Colonic mucosa (tissue), 4 donors: ENCODE measurements around the gene C3orf20. TPM values are rescaled to one million over a fixed set of nuclear protein-coding genes. Genes with fewer than 3 reads are reported as not detected.
A peak's percentile ranks its signal among the peaks of the same experiment; 100 is the strongest.

ENCODE experiments used
- DNase-seq: peaks from one replicate; pipeline ENCODE4 v3.0.0-alpha.2; 2020
- H3K27ac ChIP-seq: fragments of 200-600 bp; one replicate; pipeline ENCODE4 v1.8.0; 2021
- H3K27me3 ChIP-seq: fragments of 200-600 bp; one replicate; pipeline ENCODE4 v1.8.0; 2021
- H3K36me3 ChIP-seq: fragments of 200-600 bp; one replicate; pipeline ENCODE4 v1.8.0; 2021
- H3K4me1 ChIP-seq: fragments of 200-600 bp; one replicate; pipeline ENCODE4 v1.8.0; 2021; ENCODE audit warnings: mild to moderate bottlenecking
- H3K4me3 ChIP-seq: fragments of 200-600 bp; one replicate; pipeline ENCODE4 v1.8.0; 2021
- H3K9ac ChIP-seq, 2 donors: one replicate each; pipeline ENCODE4 v1.7.0; 2013; ENCODE audit warnings: control low read depth in 2 of 2, low read depth in 2 of 2, low read length in 2 of 2
- H3K9me3 ChIP-seq: fragments of 200-600 bp; one replicate; pipeline ENCODE4 v1.8.0; 2021
- intact Hi-C: fragments of 100-400 bp; cut with DNase I; formaldehyde crosslinking; loops from one replicate; pipeline ENCODE4 v1.14.1; 2022
- total RNA-seq, 2 donors: library from RNA; stranded (reverse); fragmentation: NEBNext Ultra II Directional in 1 of 2; extraction: Animal tissue kit (Norgen Biotek cat#: 25700) in 1 of 2; gene quantifications; one replicate each; pipeline ENCODE4 v1.2.1, GENCODE V29; 2021
- TF ChIP-seq, protein P1 (sequence below): fragments of 200-600 bp; IDR thresholded peaks from one replicate; pipeline ENCODE4 v1.8.0; 2022; ENCODE audit warnings: antibody characterized with exemption, mild to moderate bottlenecking
- donor health status: healthy.
- donor health status: DM: no; HTN: no; CAD: no.
- donor health status: DM: no; HTN: no; CAD: no.

C3orf20 gene
- total RNA-seq, 2 donors from 2014 or later: 0.08 TPM; not detected in 1

DNA sequence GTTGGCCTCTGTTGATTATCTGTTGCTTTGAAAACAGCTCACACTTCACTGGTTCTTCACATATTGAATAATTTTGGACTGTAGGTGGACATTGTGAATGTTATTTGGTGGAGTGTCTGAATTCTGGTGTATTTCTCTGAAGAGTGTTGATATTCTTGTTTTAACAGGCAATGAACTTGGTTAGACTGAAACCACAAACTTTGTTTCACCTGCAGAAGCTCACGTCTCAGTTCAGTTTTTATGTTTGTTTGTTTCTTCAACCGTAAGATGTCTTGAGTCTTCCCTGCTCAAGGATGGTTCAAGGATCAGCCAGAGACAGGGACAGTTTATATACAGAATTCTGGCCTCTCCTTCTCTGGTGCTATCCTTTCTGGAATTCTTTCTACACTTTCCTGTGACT, 43.6 kb downstream of the C3orf20 start:
- DNase-seq: no peak
- no peaks in the 10 kb centered on the region for H3K27me3 ChIP-seq
- no peak overlapping the region for H3K4me3 ChIP-seq
- intact Hi-C loops: no loop called here
- no peaks in the 10 kb centered on the region for H3K36me3 ChIP-seq
- H3K9ac ChIP-seq: no peak overlapping the region
- no peak overlapping the region for H3K27ac ChIP-seq
- TF ChIP-seq, protein P1, sequence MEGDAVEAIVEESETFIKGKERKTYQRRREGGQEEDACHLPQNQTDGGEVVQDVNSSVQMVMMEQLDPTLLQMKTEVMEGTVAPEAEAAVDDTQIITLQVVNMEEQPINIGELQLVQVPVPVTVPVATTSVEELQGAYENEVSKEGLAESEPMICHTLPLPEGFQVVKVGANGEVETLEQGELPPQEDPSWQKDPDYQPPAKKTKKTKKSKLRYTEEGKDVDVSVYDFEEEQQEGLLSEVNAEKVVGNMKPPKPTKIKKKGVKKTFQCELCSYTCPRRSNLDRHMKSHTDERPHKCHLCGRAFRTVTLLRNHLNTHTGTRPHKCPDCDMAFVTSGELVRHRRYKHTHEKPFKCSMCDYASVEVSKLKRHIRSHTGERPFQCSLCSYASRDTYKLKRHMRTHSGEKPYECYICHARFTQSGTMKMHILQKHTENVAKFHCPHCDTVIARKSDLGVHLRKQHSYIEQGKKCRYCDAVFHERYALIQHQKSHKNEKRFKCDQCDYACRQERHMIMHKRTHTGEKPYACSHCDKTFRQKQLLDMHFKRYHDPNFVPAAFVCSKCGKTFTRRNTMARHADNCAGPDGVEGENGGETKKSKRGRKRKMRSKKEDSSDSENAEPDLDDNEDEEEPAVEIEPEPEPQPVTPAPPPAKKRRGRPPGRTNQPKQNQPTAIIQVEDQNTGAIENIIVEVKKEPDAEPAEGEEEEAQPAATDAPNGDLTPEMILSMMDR: no peak
- no peaks in the 10 kb centered on the region for H3K4me1 ChIP-seq
- no peaks in the 10 kb centered on the region for H3K9me3 ChIP-seq

DNA sequence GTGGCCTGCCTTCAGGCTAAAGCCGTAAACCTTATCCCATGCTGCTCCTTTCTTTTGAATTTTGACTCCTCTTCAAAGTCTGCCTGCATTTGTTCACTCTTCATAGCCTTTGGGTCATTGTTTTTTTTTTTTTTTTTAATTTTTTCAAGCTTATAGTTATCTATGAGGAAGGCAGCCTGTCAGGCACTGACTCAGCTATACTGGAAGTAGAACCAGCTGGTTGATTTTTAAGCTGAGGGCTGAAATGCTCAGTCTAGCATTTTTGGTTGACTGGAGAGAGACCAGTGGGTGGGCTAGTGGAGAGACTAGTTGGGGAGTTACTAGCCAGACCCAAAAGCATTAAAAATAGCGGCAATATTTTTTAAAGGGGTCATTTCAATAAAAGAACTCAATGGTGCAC, 44.1 kb downstream of the C3orf20 start:
- H3K27ac ChIP-seq: no peak overlapping the region
- no peaks in the 10 kb centered on the region for H3K36me3 ChIP-seq
- no peaks in the 10 kb centered on the region for H3K9me3 ChIP-seq
- TF ChIP-seq, protein P1: no peak
- H3K27me3 ChIP-seq: no peaks in the 10 kb centered on the region
- no peaks in the 10 kb centered on the region for H3K4me1 ChIP-seq
- intact Hi-C loops: no loop called here
- H3K4me3 ChIP-seq: no peak overlapping the region
- no peak overlapping the region for H3K9ac ChIP-seq
- no peak for DNase-seq

DNA sequence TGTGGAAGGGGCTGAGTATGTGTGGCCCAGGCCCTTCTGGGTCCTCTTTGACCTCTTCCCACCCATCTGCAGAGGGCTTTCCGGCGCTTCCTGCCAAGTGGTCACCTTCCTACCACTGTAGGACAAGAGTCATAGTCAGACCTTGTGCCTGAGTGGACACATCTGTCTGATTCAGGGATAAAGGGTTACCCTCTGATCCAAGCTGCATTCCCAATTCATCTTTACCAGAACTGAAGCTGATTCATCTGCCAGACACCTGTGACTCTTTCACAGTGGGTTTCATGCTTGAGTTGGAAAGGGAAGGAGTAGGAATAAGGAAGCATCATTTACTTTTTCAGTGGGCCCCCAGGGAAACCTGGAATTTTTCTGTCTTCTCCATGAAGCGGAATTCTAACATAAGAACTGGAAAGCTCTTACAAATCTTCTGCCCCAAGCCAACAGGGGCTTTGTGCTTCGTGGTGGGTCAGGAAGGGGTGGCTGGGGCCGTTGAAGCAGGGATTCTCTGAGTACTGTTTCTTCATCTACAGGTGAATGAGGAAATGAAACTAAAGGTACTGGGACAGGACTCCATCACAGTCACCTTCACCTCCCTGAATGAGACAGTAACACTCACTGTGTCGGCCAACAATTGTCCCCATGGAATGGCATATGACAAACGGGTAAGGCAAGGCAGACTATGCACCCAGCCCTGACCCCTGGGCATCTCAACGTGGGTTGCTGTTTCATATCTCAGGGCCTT, 46.4 kb downstream of the C3orf20 start:
- Histone ChIP-seq H3K27me3 (no peaks in the 10 kb centered on the region), H3K36me3 (no peaks in the 10 kb centered on the region), H3K9ac (no peak overlapping the region), H3K4me1 (no peaks in the 10 kb centered on the region), H3K4me3 (no peak overlapping the region), H3K27ac (no peak overlapping the region), H3K9me3 (no peaks in the 10 kb centered on the region)
- DNase-seq: no peak
- TF ChIP-seq, protein P1: no peak
- intact Hi-C loops: no loop called here

DNA sequence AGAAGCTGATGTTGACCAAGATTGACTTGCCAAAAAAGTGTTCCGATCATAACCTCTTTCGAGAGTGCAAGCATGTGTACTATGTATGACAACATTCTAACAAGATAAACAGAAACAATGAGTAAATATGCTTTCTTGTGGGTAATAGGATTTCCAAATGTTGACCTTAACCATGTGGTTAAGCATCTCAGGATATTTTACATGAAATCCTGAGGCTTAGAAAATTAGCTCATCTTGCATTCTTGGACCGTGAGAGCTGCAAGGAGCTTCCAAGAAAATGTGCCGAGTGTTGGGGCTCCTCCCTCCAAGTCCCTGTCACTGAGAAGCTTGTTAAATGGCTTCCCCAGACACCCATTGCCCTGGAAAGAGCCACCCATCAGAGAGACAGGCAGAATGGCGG, 50.1 kb downstream of the C3orf20 start:
- intact Hi-C loops: no loop called here
- TF ChIP-seq, protein P1: no peak

DNA sequence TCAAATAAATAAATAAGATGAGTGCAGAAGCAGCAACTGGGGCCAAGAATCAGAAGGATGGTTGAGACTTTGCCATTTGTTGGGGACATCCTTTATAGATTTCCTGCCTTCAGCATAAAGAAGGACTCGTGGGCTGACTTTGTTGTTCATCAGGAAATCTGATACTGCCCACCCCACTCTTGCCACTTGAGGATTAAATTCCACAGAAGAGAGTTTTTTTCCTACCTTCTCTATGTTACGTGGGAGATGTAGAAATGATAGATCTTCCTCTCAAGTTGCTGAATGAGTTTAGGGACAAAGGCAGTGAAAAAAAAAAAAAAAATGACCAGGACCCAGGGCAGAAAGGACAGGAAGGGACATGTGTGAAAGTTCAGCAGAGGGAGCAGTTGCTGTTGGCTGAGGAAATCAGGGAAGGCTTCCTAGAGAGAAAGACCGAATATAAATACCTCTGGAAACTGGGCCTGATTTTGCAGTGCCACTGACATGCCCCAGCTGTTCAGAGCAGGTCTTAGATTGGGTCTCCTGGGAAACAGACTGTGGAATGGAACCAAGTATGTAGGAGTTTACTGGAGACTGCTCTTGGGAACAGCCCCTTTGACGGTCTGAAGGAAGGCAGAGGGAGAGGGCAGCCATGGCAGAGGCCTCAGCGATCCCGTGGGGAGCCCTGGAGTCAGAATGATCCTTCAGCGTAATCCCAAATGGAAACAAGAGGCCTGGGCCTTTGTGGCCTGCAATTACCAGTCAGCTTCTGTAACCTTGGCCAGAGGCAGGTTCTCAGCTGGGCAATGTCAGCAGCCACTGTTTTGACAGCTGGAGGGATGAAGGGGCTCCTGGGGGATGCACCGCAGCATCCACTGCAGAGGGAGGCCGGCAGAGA, 50.9 kb downstream of the C3orf20 start:
- intact Hi-C loops: no loop called here
- Histone ChIP-seq H3K9ac (no peak overlapping the region), H3K4me3 (no peak overlapping the region), H3K27me3 (no peaks in the 10 kb centered on the region), H3K27ac (peak overlapping the region; percentile 25), H3K9me3 (no peaks in the 10 kb centered on the region), H3K36me3 (no peaks in the 10 kb centered on the region), H3K4me1 (no peaks in the 10 kb centered on the region)
- TF ChIP-seq, protein P1: no peak
- peak; percentile 38 for DNase-seq

More for the DNA sequence above, 50.1 kb downstream of the C3orf20 start:
- H3K9me3 ChIP-seq: no peaks in the 10 kb centered on the region
- H3K4me1 ChIP-seq: no peaks in the 10 kb centered on the region
- H3K9ac ChIP-seq: no peak overlapping the region
- no peak overlapping the region for H3K4me3 ChIP-seq
- no peaks in the 10 kb centered on the region for H3K27me3 ChIP-seq
- DNase-seq: no peak
- peak overlapping the region; percentile 25 for H3K27ac ChIP-seq
- H3K36me3 ChIP-seq: no peaks in the 10 kb centered on the region
